Right atrium auricular region (tissue), 2 donors: Measurements from ENCODE around the gene CERS4. TPM values are rescaled to one million over a fixed set of nuclear protein-coding genes. Genes with fewer than 3 reads are reported as not detected.

Experiments used
- DNase-seq: peaks from one replicate; pipeline ENCODE4 v3.0.0-alpha.2; 2019; ENCODE audit warnings: low spot score
- H3K27ac ChIP-seq, 2 donors: fragments of 200-600 bp; sonication (generic); 1 replicate in 1 of 2; 2 replicates in 1 of 2; pipeline ENCODE4 v1.5.1; 2016 to 2019
- H3K27me3 ChIP-seq, 2 donors: fragments of 200-600 bp; sonication (generic); one replicate each; pipeline versions ENCODE4 v1.5.1 to v1.6.0; 2017 to 2019
- H3K36me3 ChIP-seq: fragments of 200-600 bp; sonication (generic); one replicate; pipeline ENCODE4 v1.5.1; 2016
- H3K4me1 ChIP-seq, 2 donors: fragments of 200-600 bp; sonication (generic); one replicate each; pipeline versions ENCODE4 v1.5.1 to v1.6.0; 2017 to 2019
- H3K4me3 ChIP-seq, 2 donors: fragments of 200-600 bp; sonication (generic); 1 replicate in 1 of 2; 2 replicates in 1 of 2; pipeline ENCODE4 v1.5.1; 2017 to 2019; ENCODE audit warnings: mild to moderate bottlenecking in 1 of 2, moderate library complexity in 1 of 2
- H3K9me3 ChIP-seq, 2 donors: fragments of 200-600 bp; sonication (generic); one replicate each; pipeline ENCODE4 v1.5.1; 2019
- total RNA-seq, 2 donors: library from RNA; depleted of rRNA; stranded (reverse); fragments of >200 nt; gene quantifications; one replicate each; pipeline ENCODE4 v1.1.0, GENCODE V29; 2016
- TF ChIP-seq, protein P1 (sequence below), 2 donors: fragments of 200-600 bp; sonication (generic); IDR thresholded peaks; one replicate each; pipeline ENCODE4 v1.5.1; 2019; ENCODE audit warnings: antibody characterized with exemption in 2 of 2

CERS4 gene
- total RNA-seq, 2 donors from 2014 or later: 19.4 to 20.5 TPM

DNA sequence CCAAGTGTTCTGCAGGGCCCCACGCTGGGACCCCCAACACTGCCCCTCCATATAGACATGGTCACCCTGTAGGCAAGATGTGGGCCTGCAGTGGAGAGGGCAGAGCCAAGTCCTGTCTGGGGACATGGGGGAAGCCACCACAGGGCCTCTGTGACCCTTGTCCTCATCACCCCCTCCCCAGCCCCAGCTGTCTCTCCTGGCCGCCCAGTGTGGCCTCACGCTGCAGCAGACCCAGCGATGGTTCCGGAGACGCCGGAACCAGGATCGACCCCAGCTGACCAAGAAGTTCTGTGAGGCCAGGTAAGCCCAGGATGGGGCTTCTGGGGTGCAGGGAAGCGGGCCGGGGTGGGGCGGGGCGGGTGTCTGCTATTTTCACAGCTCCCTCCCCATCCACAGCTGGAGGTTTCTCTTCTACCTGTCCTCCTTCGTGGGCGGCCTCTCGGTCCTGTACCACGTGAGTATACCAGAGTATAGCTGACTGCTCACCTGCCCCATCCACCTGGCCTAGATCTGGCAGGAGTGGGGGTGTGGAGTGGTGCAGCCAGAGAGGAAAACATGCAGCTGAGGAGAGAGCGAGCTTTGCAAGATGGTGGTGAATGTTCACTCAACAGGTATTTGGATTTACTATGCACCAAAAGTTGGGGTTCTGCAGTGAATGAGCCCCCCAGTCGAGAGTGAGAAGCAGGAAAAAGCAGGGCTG is 46.4 kb downstream of the CERS4 start:
- Histone ChIP-seq H3K4me3 (no peak overlapping the region), H3K27me3 (no peaks in the 10 kb centered on the region), H3K36me3 (peaks cover 32% of the 10 kb centered on the region), H3K9me3 (no peaks in the 10 kb centered on the region), H3K27ac (no peak overlapping the region), H3K4me1 (peaks cover 0 to 12% of the 10 kb centered on the region in 2 donors)
- DNase-seq: no peak
- TF ChIP-seq, protein P1, sequence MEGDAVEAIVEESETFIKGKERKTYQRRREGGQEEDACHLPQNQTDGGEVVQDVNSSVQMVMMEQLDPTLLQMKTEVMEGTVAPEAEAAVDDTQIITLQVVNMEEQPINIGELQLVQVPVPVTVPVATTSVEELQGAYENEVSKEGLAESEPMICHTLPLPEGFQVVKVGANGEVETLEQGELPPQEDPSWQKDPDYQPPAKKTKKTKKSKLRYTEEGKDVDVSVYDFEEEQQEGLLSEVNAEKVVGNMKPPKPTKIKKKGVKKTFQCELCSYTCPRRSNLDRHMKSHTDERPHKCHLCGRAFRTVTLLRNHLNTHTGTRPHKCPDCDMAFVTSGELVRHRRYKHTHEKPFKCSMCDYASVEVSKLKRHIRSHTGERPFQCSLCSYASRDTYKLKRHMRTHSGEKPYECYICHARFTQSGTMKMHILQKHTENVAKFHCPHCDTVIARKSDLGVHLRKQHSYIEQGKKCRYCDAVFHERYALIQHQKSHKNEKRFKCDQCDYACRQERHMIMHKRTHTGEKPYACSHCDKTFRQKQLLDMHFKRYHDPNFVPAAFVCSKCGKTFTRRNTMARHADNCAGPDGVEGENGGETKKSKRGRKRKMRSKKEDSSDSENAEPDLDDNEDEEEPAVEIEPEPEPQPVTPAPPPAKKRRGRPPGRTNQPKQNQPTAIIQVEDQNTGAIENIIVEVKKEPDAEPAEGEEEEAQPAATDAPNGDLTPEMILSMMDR (IDR thresholded peaks at IDR 0.05): no peak

DNA sequence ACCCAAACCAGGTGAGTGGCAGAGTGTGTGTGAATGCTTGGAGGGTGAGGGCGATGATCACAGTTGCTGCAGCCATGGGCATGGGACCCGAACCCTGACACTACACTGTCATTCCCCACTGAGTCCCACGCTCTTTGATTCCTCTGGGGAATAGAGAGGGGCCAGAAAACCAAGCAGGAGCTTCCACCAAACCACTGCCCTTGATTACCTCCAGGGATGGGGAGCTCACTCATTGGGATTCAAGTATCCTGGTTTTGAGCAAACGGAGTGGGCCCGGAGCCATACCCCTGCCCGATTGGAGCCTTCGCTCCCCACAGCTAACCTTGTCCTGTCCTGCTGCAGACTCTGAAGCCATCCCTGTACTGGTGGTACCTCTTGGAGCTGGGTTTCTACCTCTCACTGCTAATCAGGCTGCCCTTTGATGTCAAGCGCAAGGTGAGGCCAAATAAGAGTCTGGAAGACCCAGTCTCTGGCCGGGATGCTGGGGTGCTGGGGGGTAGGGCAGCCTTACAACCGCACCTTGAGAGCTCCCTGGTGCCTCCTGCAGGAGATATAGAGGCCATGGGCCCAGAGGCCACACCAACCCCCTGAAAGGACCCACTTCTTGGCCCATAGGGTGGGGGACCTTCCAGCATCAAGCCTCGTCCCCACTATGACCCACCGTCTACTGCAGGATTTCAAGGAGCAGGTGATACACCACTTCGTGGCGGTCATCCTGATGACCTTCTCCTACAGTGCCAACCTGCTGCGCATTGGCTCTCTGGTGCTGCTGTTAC is 47.3 kb downstream of the CERS4 start:
- peaks cover 0 to 4% of the 10 kb centered on the region in 2 donors for H3K4me1 ChIP-seq
- TF ChIP-seq, protein P1 (IDR thresholded peaks at IDR 0.05): no peak
- H3K9me3 ChIP-seq: no peaks in the 10 kb centered on the region
- no peak for DNase-seq
- H3K4me3 ChIP-seq: no peak overlapping the region
- no peak overlapping the region for H3K27ac ChIP-seq
- peaks cover 32% of the 10 kb centered on the region for H3K36me3 ChIP-seq
- no peaks in the 10 kb centered on the region for H3K27me3 ChIP-seq

DNA sequence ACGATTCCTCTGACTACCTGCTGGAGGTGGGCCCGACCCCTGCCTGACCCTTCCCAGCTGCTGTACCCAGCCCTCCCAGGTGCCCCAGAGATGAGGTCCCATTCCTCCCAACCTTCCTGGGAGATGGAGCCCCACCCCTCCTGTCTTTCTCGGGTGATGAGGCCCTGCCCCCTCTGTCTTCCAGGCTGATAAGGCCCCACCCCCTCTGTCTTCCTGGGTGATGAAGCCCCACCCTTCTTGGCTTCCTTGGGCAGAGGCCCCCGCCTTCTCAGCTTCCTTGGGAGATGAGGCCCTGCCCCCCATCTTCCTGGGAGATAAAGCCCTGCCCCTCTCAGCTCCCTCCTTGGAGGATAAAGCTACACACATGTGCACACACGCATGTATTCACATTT is 47.9 kb downstream of the CERS4 start:
- Histone ChIP-seq H3K36me3 (peaks cover 32% of the 10 kb centered on the region), H3K27me3 (no peaks in the 10 kb centered on the region)
- TF ChIP-seq, protein P1 (IDR thresholded peaks at IDR 0.05): no peak

DNA sequence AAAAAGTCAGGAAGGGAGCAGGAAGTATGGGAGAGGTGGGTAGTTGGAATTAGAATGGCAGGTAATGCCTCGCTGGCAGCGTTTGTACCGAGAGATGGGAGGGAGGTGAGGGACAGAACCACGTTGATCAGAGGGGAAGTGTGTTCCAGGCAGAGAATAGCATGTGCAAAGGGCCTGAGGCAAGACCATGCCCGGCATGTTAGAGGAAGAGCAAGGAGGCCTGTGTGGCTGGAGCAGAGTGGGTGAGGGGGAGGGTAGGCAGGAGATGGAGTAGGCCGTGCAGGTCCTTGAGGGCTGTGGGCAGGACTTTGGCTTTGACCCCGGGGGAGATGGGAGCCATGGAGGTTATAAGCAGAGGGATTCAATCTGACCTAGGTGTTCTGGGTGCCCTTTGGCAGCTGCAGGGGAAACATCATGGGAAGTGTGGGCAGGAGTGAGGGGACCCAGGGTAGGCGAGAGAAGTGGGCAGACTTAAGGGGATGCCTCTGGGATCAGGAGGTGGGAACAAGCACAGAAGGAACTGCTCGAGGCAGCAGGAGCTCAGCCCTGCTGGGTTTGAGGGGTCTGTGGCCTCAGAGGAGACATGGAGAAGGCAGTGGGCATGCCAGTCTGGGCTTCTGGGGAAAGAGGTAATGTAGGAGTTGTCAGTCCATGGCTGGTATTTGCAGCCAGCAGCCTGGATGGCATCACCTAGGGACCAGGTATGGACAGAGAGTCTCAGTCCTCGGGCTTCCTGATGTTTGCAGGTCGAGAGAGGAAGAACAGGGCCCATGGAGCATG is 50.2 kb downstream of the CERS4 start:
- Histone ChIP-seq H3K4me3 (no peak overlapping the region), H3K9me3 (no peaks in the 10 kb centered on the region), H3K27me3 (no peaks in the 10 kb centered on the region), H3K36me3 (peaks cover 31% of the 10 kb centered on the region), H3K4me1 (no peaks in the 10 kb centered on the region), H3K27ac (no peak overlapping the region)
- DNase-seq: no peak
- TF ChIP-seq, protein P1 (IDR thresholded peaks at IDR 0.05): no peak

More for the DNA sequence above, 47.9 kb downstream of the CERS4 start:
- H3K9me3 ChIP-seq: no peaks in the 10 kb centered on the region
- H3K4me1 ChIP-seq: no peaks in the 10 kb centered on the region
- H3K4me3 ChIP-seq: no peak overlapping the region
- no peak for DNase-seq
- no peak overlapping the region for H3K27ac ChIP-seq

DNA sequence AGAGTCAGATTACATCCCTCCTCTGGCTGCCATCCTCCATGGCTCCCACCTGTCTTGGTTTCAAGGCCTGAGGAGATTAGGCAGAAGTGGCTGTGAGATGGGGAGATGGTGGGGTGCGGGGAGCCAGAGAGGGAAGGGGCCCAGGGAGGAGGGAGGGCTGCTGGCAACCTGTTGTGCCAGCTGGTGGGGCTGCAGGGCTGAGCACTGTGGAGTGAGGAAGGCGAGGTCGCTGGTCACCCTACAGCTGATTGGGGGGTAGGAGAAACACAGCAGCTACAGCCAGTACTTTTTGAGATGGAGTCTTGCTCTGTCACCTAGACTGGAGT is 50.7 kb downstream of the CERS4 start:
- Histone ChIP-seq H3K27ac (no peak overlapping the region), H3K4me3 (no peak overlapping the region), H3K36me3 (peaks cover 26% of the 10 kb centered on the region), H3K27me3 (no peaks in the 10 kb centered on the region), H3K9me3 (no peaks in the 10 kb centered on the region), H3K4me1 (no peaks in the 10 kb centered on the region)
- TF ChIP-seq, protein P1 (IDR thresholded peaks at IDR 0.05): no peak
- no peak for DNase-seq
